GM19239 (cell line): ENCODE results near the gene PKDREJ.
"Not testable (repeated sequence)": the region's sequence is repeated elsewhere in the genome, so short reads cannot be mapped to it uniquely, and the experiment has no call there.

Experiments
- DNase-seq: peaks from one replicate; pipeline ENCODE4 v3.0.0; 2011; ENCODE audit warnings: low spot score; ENCODE audit not compliant: insufficient read length
- FAIRE-seq: peaks from 2 replicates; lab custom pipeline; 2011; peaks lifted over from hg19 to GRCh38; lab: Jason Lieb, UNC

The PKDREJ gene

GRCh38 chr22:46263216-46263590 lies at the start of gene PKDREJ:
Gene PKDREJ, minus strand, starts transcription at chr22:46263343. Its CDS starts 21 bp downstream, at chr22:46263322.
- DNase-seq (no peak), FAIRE-seq (no peak)

- FAIRE-seq: not testable (repeated sequence)
Measured at GRCh38 chr22:46312848-46313247, 49.7 kb upstream of the PKDREJ start.

GRCh38 chr22:46312056-46312455 lies 48.9 kb upstream of the PKDREJ start:
- FAIRE-seq (no peak), DNase-seq (no peak)

More at GRCh38 chr22:46312848-46313247, 49.7 kb upstream of the PKDREJ start:
- DNase-seq: not testable (repeated sequence)

GRCh38 chr22:46309526-46310085 lies 46.5 kb upstream of the PKDREJ start:
- DNase-seq: no peak
- no peak for FAIRE-seq

- DNase-seq (no peak), FAIRE-seq (no peak)
Measured at GRCh38 chr22:46308283-46308988, 45.3 kb upstream of the PKDREJ start.

- no peak for FAIRE-seq
- no peak for DNase-seq
Measured at GRCh38 chr22:46303347-46303965, 40.3 kb upstream of the PKDREJ start.

GRCh38 chr22:46300491-46300890 lies 37.3 kb upstream of the PKDREJ start:
- no peak for FAIRE-seq

GRCh38 chr22:46299101-46299500 lies 36.0 kb upstream of the PKDREJ start:
- no peak for DNase-seq
- no peak for FAIRE-seq

More at GRCh38 chr22:46300491-46300890, 37.3 kb upstream of the PKDREJ start:
- no peak for DNase-seq

- FAIRE-seq: peak; percentile 53
- DNase-seq: no peak
Measured at GRCh38 chr22:46297151-46297812, 34.1 kb upstream of the PKDREJ start.

GRCh38 chr22:46296257-46297150 lies 33.4 kb upstream of the PKDREJ start, which contains the start of gene GTSE1:
Gene GTSE1, plus strand, starts transcription at chr22:46296870. Its CDS starts 531 bp downstream, at chr22:46297401.
- FAIRE-seq (peak; percentile 99), DNase-seq (peak; percentile 98)

- FAIRE-seq: no peak
- DNase-seq: no peak
Measured at GRCh38 chr22:46295277-46295971, 32.3 kb upstream of the PKDREJ start.

- DNase-seq (no peak), FAIRE-seq (no peak)
Measured at GRCh38 chr22:46294784-46295183, 31.6 kb upstream of the PKDREJ start.

GRCh38 chr22:46293577-46294260 lies 30.6 kb upstream of the PKDREJ start:
- DNase-seq: no peak
- FAIRE-seq: no peak

GRCh38 chr22:46292732-46293131 lies 29.6 kb upstream of the PKDREJ start:
- DNase-seq: no peak
- no peak for FAIRE-seq

- DNase-seq (no peak), FAIRE-seq (no peak)
Measured at GRCh38 chr22:46292173-46292572, 29.0 kb upstream of the PKDREJ start.

GRCh38 chr22:46290843-46291785 lies 28.0 kb upstream of the PKDREJ start:
- DNase-seq: no peak
- FAIRE-seq: no peak

GRCh38 chr22:46290121-46290842 lies 27.1 kb upstream of the PKDREJ start:
- FAIRE-seq: no peak
- DNase-seq: no peak
